Middle frontal gyrus (tissue), 1 donor: ENCODE results near the gene PRKCH.

Experiments
- DNase-seq: peaks from one replicate; pipeline ENCODE4 v3.0.0-alpha.2; 2015; ENCODE audit warnings: low spot score; ENCODE audit errors: extremely low spot score

PRKCH gene

GRCh38 chr14:61420326-61420725, 98.9 kb downstream of the PRKCH start:
- DNase-seq = no peak

GRCh38 chr14:61421212-61421923, 100.0 kb downstream of the PRKCH start:
- no peak for DNase-seq

GRCh38 chr14:61426048-61426447, 104.7 kb downstream of the PRKCH start:
- DNase-seq = no peak

- DNase-seq = no peak
Measured at GRCh38 chr14:61428261-61428660, 106.9 kb downstream of the PRKCH start.

GRCh38 chr14:61429316-61429715, 107.9 kb downstream of the PRKCH start:
- DNase-seq = no peak

GRCh38 chr14:61430066-61430757, 108.8 kb downstream of the PRKCH start:
- DNase-seq = no peak

- no peak for DNase-seq
Measured at GRCh38 chr14:61433169-61433568, 111.8 kb downstream of the PRKCH start.

- no peak for DNase-seq
Measured at GRCh38 chr14:61433828-61434227, 112.4 kb downstream of the PRKCH start.

GRCh38 chr14:61434311-61434710, 112.9 kb downstream of the PRKCH start:
- no peak for DNase-seq

GRCh38 chr14:61435563-61436337, 114.4 kb downstream of the PRKCH start:
- no peak for DNase-seq

GRCh38 chr14:61437381-61437780, 116.0 kb downstream of the PRKCH start:
- DNase-seq = no peak

- no peak for DNase-seq
Measured at GRCh38 chr14:61438036-61438435, 116.7 kb downstream of the PRKCH start.

- no peak for DNase-seq
Measured at GRCh38 chr14:61438497-61438859, 117.1 kb downstream of the PRKCH start.

GRCh38 chr14:61438860-61439765, 117.7 kb downstream of the PRKCH start:
- DNase-seq = no peak

- DNase-seq = no peak
Measured at GRCh38 chr14:61439779-61440418, 118.5 kb downstream of the PRKCH start.

- no peak for DNase-seq
Measured at GRCh38 chr14:61443481-61443880, 122.1 kb downstream of the PRKCH start.

- DNase-seq = no peak
Measured at GRCh38 chr14:61444215-61444768, 122.9 kb downstream of the PRKCH start.

GRCh38 chr14:61451491-61451890, 130.1 kb downstream of the PRKCH start:
- no peak for DNase-seq

- DNase-seq = no peak
Measured at GRCh38 chr14:61451891-61452400, 130.6 kb downstream of the PRKCH start.

- DNase-seq = no peak
Measured at GRCh38 chr14:61452452-61452851, 131.1 kb downstream of the PRKCH start.
